ENCODE measurements around the gene GPHN.
"Not testable (repeated sequence)": the region's sequence is repeated elsewhere in the genome, so short reads cannot be mapped to it uniquely, and the experiment has no call there.

The GPHN gene

GRCh38 chr14:66790101-66790500, 282.2 kb downstream of the GPHN start:
- no peaks in the 10 kb centered on the region for H3K4me1 Mint-ChIP-seq (ENCODE audit: low read depth)
- H3K4me3 Mint-ChIP-seq, result no peak overlapping the region
- no peaks in the 10 kb centered on the region for H3K27me3 Mint-ChIP-seq (ENCODE audit: low read depth)
- H3K27ac Mint-ChIP-seq, result no peak overlapping the region
- peaks cover 15% of the 10 kb centered on the region for H3K9me3 Mint-ChIP-seq
- no peaks in the 10 kb centered on the region for H3K36me3 Mint-ChIP-seq (ENCODE audit: low read depth)

DNA sequence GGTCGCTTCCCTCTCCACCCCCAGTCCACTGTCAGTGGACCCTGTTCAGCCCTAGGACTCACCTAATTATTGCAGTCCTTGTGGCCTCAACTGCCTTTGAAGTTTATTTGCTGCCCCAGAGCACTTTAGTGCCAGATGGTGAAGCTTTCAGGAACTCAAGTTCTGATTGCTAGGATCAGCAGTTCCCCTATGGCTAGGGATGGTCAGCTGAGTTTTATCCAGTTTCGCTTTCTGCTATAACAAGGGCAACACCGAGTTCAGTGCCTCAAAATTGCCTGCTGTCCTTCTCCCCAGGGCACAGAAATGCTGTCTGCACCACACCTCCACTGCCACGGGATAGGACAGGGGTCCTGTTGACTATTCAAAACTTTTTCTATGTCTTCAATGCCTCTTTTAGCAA, 295.0 kb downstream of the GPHN start:
- Mint-ChIP-seq H3K27me3 (ENCODE audit: low read depth) (no peaks in the 10 kb centered on the region), H3K4me3 (no peak overlapping the region), H3K4me1 (ENCODE audit: low read depth) (no peaks in the 10 kb centered on the region), H3K36me3 (ENCODE audit: low read depth) (peaks cover 5% of the 10 kb centered on the region), H3K9me3 (peaks cover 23% of the 10 kb centered on the region), H3K27ac (no peak overlapping the region)

DNA sequence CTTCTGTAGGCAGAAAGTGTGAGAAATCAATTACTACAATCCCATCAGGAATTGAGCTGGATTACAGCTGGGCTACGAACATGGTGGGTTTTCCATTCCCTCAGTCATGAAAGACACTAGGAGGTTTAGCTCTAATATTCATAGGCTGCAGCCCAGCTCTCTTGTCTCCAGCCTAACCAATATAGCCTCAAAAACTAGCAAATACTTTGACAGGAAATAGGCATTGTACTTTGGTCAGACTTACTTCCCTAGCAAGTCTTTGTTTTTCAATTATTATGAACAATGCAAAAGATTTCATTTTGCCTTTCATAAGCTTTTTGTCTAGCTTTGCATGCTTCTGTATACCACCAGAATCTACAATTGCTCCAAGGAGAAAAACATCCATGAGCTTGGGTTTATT, 296.2 kb downstream of the GPHN start:
- Mint-ChIP-seq H3K4me1 (ENCODE audit: low read depth) (no peaks in the 10 kb centered on the region), H3K27ac (no peak overlapping the region), H3K27me3 (ENCODE audit: low read depth) (no peaks in the 10 kb centered on the region), H3K36me3 (ENCODE audit: low read depth) (peaks cover 5% of the 10 kb centered on the region), H3K9me3 (peaks cover 23% of the 10 kb centered on the region), H3K4me3 (no peak overlapping the region)

- Mint-ChIP-seq H3K4me3 (no peak overlapping the region), H3K27me3 (ENCODE audit: low read depth) (no peaks in the 10 kb centered on the region), H3K4me1 (ENCODE audit: low read depth) (no peaks in the 10 kb centered on the region), H3K9me3 (peaks cover 30% of the 10 kb centered on the region), H3K27ac (no peak overlapping the region), H3K36me3 (ENCODE audit: low read depth) (peaks cover 27% of the 10 kb centered on the region)
Observed at GRCh38 chr14:66813636-66814035, 305.7 kb downstream of the GPHN start.

DNA sequence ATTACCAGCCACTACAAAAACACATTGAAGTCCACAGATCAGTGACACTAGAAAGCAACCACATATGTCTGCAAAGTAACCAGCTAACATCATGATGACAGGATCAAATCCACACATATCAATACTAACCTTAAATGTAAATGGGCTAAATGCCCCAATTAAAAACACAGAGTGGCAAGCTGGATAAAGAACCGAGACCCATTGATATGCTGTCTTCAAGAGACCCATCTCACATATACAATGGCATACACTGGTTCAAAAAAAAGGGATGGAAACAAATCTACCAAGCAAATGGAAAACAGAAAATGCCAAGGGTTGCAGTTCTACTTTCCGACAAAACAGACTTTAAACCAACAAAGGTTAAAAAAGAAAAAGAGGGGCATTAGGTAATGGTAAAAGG, 307.7 kb downstream of the GPHN start:
- no peaks in the 10 kb centered on the region for H3K4me1 Mint-ChIP-seq (ENCODE audit: low read depth)
- peaks cover 27% of the 10 kb centered on the region for H3K36me3 Mint-ChIP-seq (ENCODE audit: low read depth)
- H3K9me3 Mint-ChIP-seq, result peaks cover 30% of the 10 kb centered on the region
- H3K4me3 Mint-ChIP-seq, result no peak overlapping the region
- no peaks in the 10 kb centered on the region for H3K27me3 Mint-ChIP-seq (ENCODE audit: low read depth)
- H3K27ac Mint-ChIP-seq, result no peak overlapping the region

DNA sequence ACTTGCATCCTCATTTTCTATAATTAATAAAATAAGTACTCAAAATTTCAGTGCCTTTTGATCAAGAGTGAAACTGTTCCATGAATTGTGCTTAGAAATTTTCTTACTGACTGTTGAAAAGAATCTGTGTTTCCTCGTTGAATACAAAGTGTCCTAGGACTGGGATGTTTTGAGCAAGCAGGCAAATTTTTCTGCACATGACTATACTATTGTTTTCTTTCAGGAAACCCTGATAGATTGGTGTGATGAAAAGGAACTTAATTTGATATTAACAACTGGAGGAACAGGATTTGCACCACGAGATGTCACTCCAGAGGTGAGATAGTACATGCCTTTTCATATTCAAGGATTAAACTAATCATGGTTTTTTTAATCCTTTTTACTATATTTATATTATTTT, 316.3 kb downstream of the GPHN start:
- H3K27me3 Mint-ChIP-seq (ENCODE audit: low read depth), result no peaks in the 10 kb centered on the region
- no peak overlapping the region for H3K27ac Mint-ChIP-seq
- H3K4me1 Mint-ChIP-seq (ENCODE audit: low read depth), result no peaks in the 10 kb centered on the region
- H3K9me3 Mint-ChIP-seq, result no peaks in the 10 kb centered on the region
- no peak overlapping the region for H3K4me3 Mint-ChIP-seq
- no peaks in the 10 kb centered on the region for H3K36me3 Mint-ChIP-seq (ENCODE audit: low read depth)

- Mint-ChIP-seq H3K9me3 (no peaks in the 10 kb centered on the region), H3K27me3 (ENCODE audit: low read depth) (no peaks in the 10 kb centered on the region), H3K4me1 (ENCODE audit: low read depth) (no peaks in the 10 kb centered on the region), H3K4me3 (no peak overlapping the region), H3K36me3 (ENCODE audit: low read depth) (no peaks in the 10 kb centered on the region), H3K27ac (no peak overlapping the region)
Observed at GRCh38 chr14:66827182-66827581, 319.2 kb downstream of the GPHN start.

- H3K9me3 Mint-ChIP-seq, result peaks cover 6% of the 10 kb centered on the region
- H3K4me1 Mint-ChIP-seq (ENCODE audit: low read depth), result no peaks in the 10 kb centered on the region
- H3K4me3 Mint-ChIP-seq, result no peak overlapping the region
- H3K27me3 Mint-ChIP-seq (ENCODE audit: low read depth), result no peaks in the 10 kb centered on the region
- H3K36me3 Mint-ChIP-seq (ENCODE audit: low read depth), result no peaks in the 10 kb centered on the region
- H3K27ac Mint-ChIP-seq, result no peak overlapping the region
Observed at GRCh38 chr14:66831173-66831572, 323.2 kb downstream of the GPHN start.

DNA sequence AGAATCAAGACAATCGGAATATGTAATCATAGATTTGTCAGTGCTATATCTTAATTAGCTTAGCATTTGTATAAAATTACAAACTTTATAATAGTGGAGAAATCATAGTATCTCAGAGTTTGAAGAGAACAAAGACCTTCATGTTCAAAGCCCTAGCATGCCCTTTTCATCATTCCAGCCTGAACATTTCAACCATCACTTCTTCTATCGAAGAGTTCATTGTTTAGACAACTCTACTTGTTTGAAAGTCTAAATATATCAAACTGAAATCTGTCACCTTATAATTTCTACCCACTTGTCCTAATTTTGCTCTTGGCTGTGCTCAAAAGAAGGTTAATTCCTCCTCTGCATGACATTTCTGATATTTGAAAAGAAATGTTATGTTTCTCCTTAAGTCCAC, 325.9 kb downstream of the GPHN start:
- Mint-ChIP-seq H3K9me3 (peaks cover 6% of the 10 kb centered on the region), H3K4me3 (no peak overlapping the region), H3K36me3 (ENCODE audit: low read depth) (no peaks in the 10 kb centered on the region), H3K27me3 (ENCODE audit: low read depth) (no peaks in the 10 kb centered on the region), H3K27ac (no peak overlapping the region), H3K4me1 (ENCODE audit: low read depth) (no peaks in the 10 kb centered on the region)

DNA sequence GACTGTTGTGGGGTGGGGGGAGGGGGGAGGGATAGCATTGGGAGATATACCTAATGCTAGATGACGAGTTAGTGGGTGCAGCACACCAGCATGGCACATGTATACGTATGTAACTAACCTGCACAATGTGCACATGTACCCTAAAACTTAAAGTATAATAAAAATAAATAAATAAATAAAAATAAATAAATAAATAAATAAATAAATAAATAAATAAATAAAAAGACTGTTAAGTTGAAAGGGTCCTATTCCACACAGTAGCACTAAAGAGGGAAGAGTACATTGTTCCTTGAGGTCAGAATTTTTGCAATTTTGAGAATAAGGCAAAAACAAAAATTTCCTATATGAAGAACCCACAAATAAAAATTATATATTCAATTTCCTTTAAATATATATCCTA, 329.5 kb downstream of the GPHN start:
- not testable (repeated sequence) for H3K27ac Mint-ChIP-seq; H3K36me3 Mint-ChIP-seq (ENCODE audit: low read depth); H3K9me3 Mint-ChIP-seq; H3K4me1 Mint-ChIP-seq (ENCODE audit: low read depth); H3K4me3 Mint-ChIP-seq; H3K27me3 Mint-ChIP-seq (ENCODE audit: low read depth)

GRCh38 chr14:66842911-66843512, 335.1 kb downstream of the GPHN start:
- Mint-ChIP-seq H3K36me3 (ENCODE audit: low read depth) (no peaks in the 10 kb centered on the region), H3K4me3 (no peak overlapping the region), H3K4me1 (ENCODE audit: low read depth) (no peaks in the 10 kb centered on the region), H3K27ac (no peak overlapping the region), H3K9me3 (no peaks in the 10 kb centered on the region), H3K27me3 (ENCODE audit: low read depth) (no peaks in the 10 kb centered on the region)

DNA sequence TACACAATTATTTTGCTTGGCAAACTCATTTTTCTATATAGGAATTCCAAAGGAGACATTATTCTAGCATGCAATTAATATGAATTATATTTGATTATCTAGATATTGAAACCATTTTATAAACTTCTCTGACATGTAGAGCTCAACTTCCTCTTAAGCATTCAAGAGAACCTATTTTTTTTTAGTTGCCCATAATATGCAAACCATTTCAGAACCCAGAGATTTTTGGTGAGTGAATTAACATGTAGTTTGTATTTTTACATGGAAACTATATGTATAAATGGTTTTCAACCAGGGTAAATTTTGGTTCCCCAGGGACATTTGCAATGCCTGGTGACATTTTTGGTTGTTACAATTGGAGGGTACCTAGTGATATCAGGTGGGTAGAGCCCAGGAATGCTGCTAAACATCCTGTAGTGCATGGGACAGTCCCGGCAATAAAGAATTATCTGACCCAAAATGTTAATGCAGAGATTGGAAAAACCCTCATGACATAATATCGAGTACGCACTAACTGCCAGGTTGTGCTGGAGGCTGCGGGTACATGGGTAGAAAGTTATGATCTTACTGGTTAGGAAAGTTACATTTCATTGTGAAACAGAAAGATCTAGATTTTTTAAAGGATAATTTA, 342.4 kb downstream of the GPHN start:
- no peaks in the 10 kb centered on the region for H3K36me3 Mint-ChIP-seq (ENCODE audit: low read depth)
- H3K9me3 Mint-ChIP-seq, result no peaks in the 10 kb centered on the region
- no peak overlapping the region for H3K27ac Mint-ChIP-seq
- no peak overlapping the region for H3K4me3 Mint-ChIP-seq
- H3K27me3 Mint-ChIP-seq (ENCODE audit: low read depth), result no peaks in the 10 kb centered on the region
- H3K4me1 Mint-ChIP-seq (ENCODE audit: low read depth), result no peaks in the 10 kb centered on the region

GRCh38 chr14:66853311-66853710, 345.4 kb downstream of the GPHN start:
- Mint-ChIP-seq H3K27ac (no peak overlapping the region), H3K4me3 (no peak overlapping the region), H3K4me1 (ENCODE audit: low read depth) (no peaks in the 10 kb centered on the region), H3K27me3 (ENCODE audit: low read depth) (no peaks in the 10 kb centered on the region), H3K36me3 (ENCODE audit: low read depth) (no peaks in the 10 kb centered on the region), H3K9me3 (peaks cover 4% of the 10 kb centered on the region)

- Mint-ChIP-seq H3K9me3 (peaks cover 37% of the 10 kb centered on the region), H3K36me3 (ENCODE audit: low read depth) (no peaks in the 10 kb centered on the region), H3K4me3 (no peak overlapping the region), H3K27ac (no peak overlapping the region), H3K4me1 (ENCODE audit: low read depth) (no peaks in the 10 kb centered on the region), H3K27me3 (ENCODE audit: low read depth) (no peaks in the 10 kb centered on the region)
Observed at GRCh38 chr14:66857867-66858266, 349.9 kb downstream of the GPHN start.

GRCh38 chr14:66859063-66859671, 351.2 kb downstream of the GPHN start:
- H3K36me3 Mint-ChIP-seq (ENCODE audit: low read depth), result no peaks in the 10 kb centered on the region
- H3K4me3 Mint-ChIP-seq, result no peak overlapping the region
- H3K9me3 Mint-ChIP-seq, result peaks cover 37% of the 10 kb centered on the region
- no peaks in the 10 kb centered on the region for H3K4me1 Mint-ChIP-seq (ENCODE audit: low read depth)
- no peak overlapping the region for H3K27ac Mint-ChIP-seq
- H3K27me3 Mint-ChIP-seq (ENCODE audit: low read depth), result no peaks in the 10 kb centered on the region
